NB4 (cell line): ENCODE measurements around the gene UBE2M.

Experiments used
- DNase-seq: peaks from one replicate; pipeline ENCODE4 v3.0.0; 2010; ENCODE audit warnings: low read depth
- H3K4me3 ChIP-seq: one replicate; pipeline ENCODE4 v1.5.1; 2011; ENCODE audit warnings: mild to moderate bottlenecking, low read depth, low read length, moderate library complexity
- CTCF ChIP-seq: IDR thresholded peaks from one replicate; pipeline ENCODE4 v1.5.1; 2012; ENCODE audit warnings: low read depth, low read length
- MAX ChIP-seq: IDR thresholded peaks from 2 replicates; pipeline ENCODE4 v1.6.1; 2011; ENCODE audit warnings: low read depth, low read length
- MYC ChIP-seq: IDR thresholded peaks from 2 replicates; pipeline ENCODE4 v1.6.1; 2011; ENCODE audit warnings: low read depth, low read length
- POLR2A ChIP-seq: IDR thresholded peaks from 2 replicates; pipeline ENCODE4 v1.6.1; 2011; ENCODE audit warnings: mild to moderate bottlenecking; ENCODE audit not compliant: insufficient read length; ENCODE audit errors: extremely low read depth

Gene UBE2M

GRCh38 chr19:58555920-58556621 is 2.3 kb downstream of the UBE2M start:
- peak; percentile 10 for DNase-seq
- TF ChIP-seq MAX, result no peak
- no peak for TF ChIP-seq POLR2A
- TF ChIP-seq CTCF, result no peak
- TF ChIP-seq MYC, result no peak
- H3K4me3 ChIP-seq, result no peak overlapping the region

- DNase-seq, result no peak
- H3K4me3 ChIP-seq, result peak overlapping the region; percentile 52
- no peak for TF ChIP-seq POLR2A
- TF ChIP-seq MYC, result no peak
- no peak for TF ChIP-seq CTCF
- TF ChIP-seq MAX, result no peak
Measured at GRCh38 chr19:58555369-58555885, 3.0 kb downstream of the UBE2M start.

- peak; percentile 97 for DNase-seq
- TF ChIP-seq MAX, result peak; percentile 59
- peak; percentile 72 for TF ChIP-seq MYC
- TF ChIP-seq POLR2A, result peak; percentile 61
- no peak for TF ChIP-seq CTCF
- H3K4me3 ChIP-seq, result peak within 1 kb of the TSS; percentile 62
Measured at GRCh38 chr19:58554494-58555368, 3.7 kb downstream of the UBE2M start, which contains the start of gene CHMP2A. TSS of gene CHMP2A (minus strand) at chr19:58555105. CDS start at chr19:58554212, 893 bp downstream.

DNA sequence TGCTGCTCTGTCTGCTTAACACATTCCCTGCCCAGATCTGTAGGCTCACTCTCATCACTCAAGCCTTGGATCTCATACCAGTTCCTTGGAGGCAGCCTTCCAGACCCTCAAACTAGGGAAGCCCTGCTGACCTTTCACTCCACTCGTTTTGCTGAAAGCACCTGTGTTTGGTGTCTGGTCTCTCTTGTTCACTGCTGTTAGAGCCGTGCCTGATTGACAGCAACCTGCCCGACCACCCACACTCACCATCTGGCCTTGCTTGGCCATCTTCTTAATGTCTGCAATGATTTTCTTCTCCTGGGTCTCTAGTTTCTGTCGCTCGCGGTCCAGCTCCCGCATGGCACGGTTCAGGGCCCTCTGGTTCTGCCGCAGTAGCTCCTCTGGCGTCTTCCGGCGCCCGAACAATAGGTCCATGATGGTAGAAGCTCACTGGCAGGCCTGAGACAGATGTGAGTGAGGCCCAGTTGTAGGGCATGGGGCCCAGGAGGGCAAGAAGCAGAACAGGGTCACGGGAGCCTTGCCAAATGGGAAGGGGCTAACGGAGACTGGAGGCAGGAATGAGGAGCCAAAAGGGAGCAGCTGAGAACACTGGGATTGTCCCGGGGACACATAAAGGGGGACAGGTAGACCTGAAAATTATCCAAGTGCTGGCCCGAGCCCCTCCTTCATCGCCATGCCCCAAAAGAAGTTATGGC is 4.5 kb downstream of the UBE2M start:
- TF ChIP-seq CTCF (no peak), POLR2A (no peak)
- DNase-seq, result peak; percentile 23
- peak overlapping the region; percentile 62 for H3K4me3 ChIP-seq

- TF ChIP-seq CTCF (no peak), POLR2A (no peak), MYC (no peak), MAX (no peak)
- H3K4me3 ChIP-seq, result no peak overlapping the region
- DNase-seq, result peak; percentile 7
Measured at GRCh38 chr19:58552655-58553054, 5.8 kb downstream of the UBE2M start.
